Endothelial cell of umbilical vein (primary cell): ENCODE results near the gene MAN1A1. TPM values are rescaled to one million over a fixed set of nuclear protein-coding genes. Genes with fewer than 3 reads are reported as not detected.

ENCODE experiments used
- BruUV-seq: library from RNA; stranded (reverse); fragments of 400-500 nt; replicated peaks from 2 replicates; lab custom pipeline; 2021; lab: Mats Ljungman, UMichigan
- CTCF ChIA-PET: fragments of 300-600, 350-600 bp; sonication (Branson Sonifier 250); formaldehyde crosslinking; loops from one replicate; lab custom pipeline; 2021; ENCODE audit warnings: antibody characterized with exemption, inconsistent platforms; lab: Charles Lee
- POLR2A ChIA-PET: fragments of 300-600, 350-600 bp; sonication (Branson Sonifier 250); formaldehyde crosslinking; loops from one replicate; lab custom pipeline; 2021; ENCODE audit warnings: antibody characterized with exemption, inconsistent platforms; lab: Charles Lee
- DNase-seq: peaks from one replicate; pipeline ENCODE4 v3.0.0-alpha.2; 2011; ENCODE audit warnings: low read depth, low spot score
- FAIRE-seq: peaks from 2 replicates; lab custom pipeline; 2011; peaks lifted over from hg19 to GRCh38; lab: Jason Lieb, UNC
- H2AFZ ChIP-seq: 2 replicates; pipeline ENCODE4 v1.6.0; 2012; ENCODE audit warnings: low read depth, low read length, control low read depth, inconsistent platforms
- H3K27ac ChIP-seq: 2 replicates; pipeline ENCODE4 v1.5.1; 2011; ENCODE audit warnings: low read depth, mild to moderate bottlenecking, control low read depth, low read length, moderate library complexity; ENCODE audit not compliant: insufficient read depth
- H3K27me3 ChIP-seq, 2 experiments: 2 replicates each; pipeline versions ENCODE4 v1.6.0 to v1.6.1; 2011; ENCODE audit warnings: low read length in 2 of 2, mixed read lengths in 1 of 2; ENCODE audit not compliant: control insufficient read depth in 2 of 2, insufficient read depth in 2 of 2
- H3K36me3 ChIP-seq, 2 experiments: 2 replicates in 1 of 2; 3 replicates in 1 of 2; pipeline ENCODE4 v1.5.1; 2011; ENCODE audit warnings: low read length in 2 of 2, mild to moderate bottlenecking in 1 of 2, moderate library complexity in 1 of 2; ENCODE audit not compliant: control insufficient read depth in 2 of 2, insufficient read depth in 2 of 2; ENCODE audit errors: extremely low read depth in 1 of 2
- H3K4me1 ChIP-seq: 3 replicates; pipeline ENCODE4 v1.5.1; 2011; ENCODE audit warnings: mild to moderate bottlenecking, low read length; ENCODE audit not compliant: control insufficient read depth, insufficient read depth; ENCODE audit errors: extremely low read depth
- H3K4me2 ChIP-seq: 2 replicates; pipeline ENCODE4 v1.6.1; 2011; ENCODE audit warnings: low read length, control low read depth, mixed read lengths; ENCODE audit not compliant: insufficient read depth
- H3K4me3 ChIP-seq, 3 experiments: fragments of 200-600 bp in 1 of 3; sonication (generic), shearing (Covaris generic) in 1 of 3; replicated peaks in 1 of 3; 2 replicates each; pipeline ENCODE4 v1.5.1; 2011 to 2016; ENCODE audit warnings: control low read depth in 3 of 3, low read length in 3 of 3, mild to moderate bottlenecking in 2 of 3, inconsistent platforms in 1 of 3, low read depth in 1 of 3, moderate library complexity in 1 of 3; ENCODE audit not compliant: insufficient read depth in 1 of 3
- H3K79me2 ChIP-seq: 2 replicates; pipeline ENCODE4 v1.6.0; 2012; ENCODE audit warnings: low read length, inconsistent platforms; ENCODE audit not compliant: control insufficient read depth, insufficient read depth
- H3K9ac ChIP-seq: replicated peaks from 2 replicates; pipeline ENCODE3; 2011; ENCODE audit warnings: low read length, control low read depth; ENCODE audit not compliant: insufficient read depth; ENCODE audit errors: extremely low read depth
- H3K9me1 ChIP-seq: replicated peaks from 3 replicates; pipeline ENCODE4 v1.6.0; 2011; ENCODE audit warnings: mild to moderate bottlenecking, low read length; ENCODE audit not compliant: control insufficient read depth, insufficient read depth; ENCODE audit errors: extremely low read depth
- H3K9me3 ChIP-seq: replicated peaks from 2 replicates; pipeline ENCODE4 v1.5.1; 2012; ENCODE audit warnings: low read length, inconsistent platforms; ENCODE audit not compliant: control insufficient read depth, insufficient read depth
- H4K20me1 ChIP-seq: replicated peaks from 2 replicates; pipeline ENCODE3; 2011; ENCODE audit warnings: mild to moderate bottlenecking, low read length; ENCODE audit not compliant: control insufficient read depth, insufficient read depth; ENCODE audit errors: extremely low read depth
- EZH2 ChIP-seq: IDR thresholded peaks from 2 replicates; pipeline ENCODE4 v1.6.1; 2012; ENCODE audit warnings: borderline replicate concordance, low read depth, mild to moderate bottlenecking, moderate library complexity, low read length, inconsistent platforms; ENCODE audit not compliant: severe bottlenecking
- FOS ChIP-seq: IDR thresholded peaks from 2 replicates; pipeline ENCODE4 v1.6.1; 2011; ENCODE audit warnings: mild to moderate bottlenecking, low read length, moderate library complexity, borderline replicate concordance; ENCODE audit not compliant: insufficient read depth
- GATA2 ChIP-seq: IDR thresholded peaks from 2 replicates; pipeline ENCODE4 v1.7.0; 2011; ENCODE audit warnings: low read depth, mild to moderate bottlenecking, moderate library complexity, mixed read lengths, low read length; ENCODE audit not compliant: insufficient read length, insufficient read depth
- JUN ChIP-seq: IDR thresholded peaks from 2 replicates; pipeline ENCODE4 v1.6.1; 2011; ENCODE audit warnings: borderline replicate concordance, low read depth; ENCODE audit not compliant: insufficient read length, insufficient read depth
- MYC ChIP-seq: IDR thresholded peaks from one replicate; pipeline ENCODE4 v1.6.1; 2011; ENCODE audit warnings: mild to moderate bottlenecking, low read depth, low read length
- POLR2A ChIP-seq: IDR thresholded peaks from 2 replicates; pipeline ENCODE4 v1.6.1; 2012; ENCODE audit warnings: low read depth, mild to moderate bottlenecking, control low read depth, low read length
- POLR2AphosphoS5 ChIP-seq: IDR thresholded peaks from 2 replicates; pipeline ENCODE4 v1.6.1; 2012; ENCODE audit warnings: low read depth, mild to moderate bottlenecking, control low read depth, low read length, moderate library complexity; ENCODE audit not compliant: insufficient read depth
- dilution Hi-C: fragments of 300-500 bp; cut with MboI; formaldehyde crosslinking; loops from one replicate; pipeline ENCODE4 v1.15.0; 2019; ENCODE audit warnings: low sequenced_read_pairs; ENCODE audit not compliant: extremely low pct_ligation_motif_present
- intact Hi-C: fragments of 100-400 bp; cut with micrococcal nuclease; formaldehyde crosslinking; loops from one replicate; pipeline ENCODE4 v1.10.0; 2022
- polyA plus RNA-seq, 4 experiments: library from polyadenylated mRNA; depleted of rRNA in 3 of 4; stranded (reverse) in 3 of 4; unstranded in 1 of 4; fragments of >200 nt; gene quantifications; 2 replicates each; pipeline versions ENCODE4 v1.2.1 to v1.2.3, GENCODE V29; 2011 to 2012; ENCODE audit warnings: missing spikeins in 1 of 4
- total RNA-seq: library from RNA; stranded (reverse); gene quantifications from 2 replicates; pipeline ENCODE4 v1.2.3, GENCODE V29; 2021
- TF ChIP-seq, protein P1 (sequence below), 2 donors: IDR thresholded peaks; 1 replicate in 1 of 2; 2 replicates in 1 of 2; pipeline ENCODE4 v1.5.1; 2011; ENCODE audit warnings: low read length in 2 of 2, mild to moderate bottlenecking in 2 of 2, moderate library complexity in 2 of 2, control low read depth in 1 of 2, inconsistent platforms in 1 of 2, low read depth in 1 of 2; ENCODE audit not compliant: insufficient read depth in 1 of 2; ENCODE audit errors: extremely low read depth in 1 of 2
- TF ChIP-seq, protein P2 (sequence below): IDR thresholded peaks from 2 replicates; pipeline ENCODE4 v1.6.1; 2011; ENCODE audit not compliant: insufficient read depth, insufficient read length

The MAN1A1 gene
- total and polyA plus RNA-seq, 2 donors (not counting 3 experiments of a cell fraction or from before 2014, with no cell fraction given): 3.3 to 12.9 TPM

DNA sequence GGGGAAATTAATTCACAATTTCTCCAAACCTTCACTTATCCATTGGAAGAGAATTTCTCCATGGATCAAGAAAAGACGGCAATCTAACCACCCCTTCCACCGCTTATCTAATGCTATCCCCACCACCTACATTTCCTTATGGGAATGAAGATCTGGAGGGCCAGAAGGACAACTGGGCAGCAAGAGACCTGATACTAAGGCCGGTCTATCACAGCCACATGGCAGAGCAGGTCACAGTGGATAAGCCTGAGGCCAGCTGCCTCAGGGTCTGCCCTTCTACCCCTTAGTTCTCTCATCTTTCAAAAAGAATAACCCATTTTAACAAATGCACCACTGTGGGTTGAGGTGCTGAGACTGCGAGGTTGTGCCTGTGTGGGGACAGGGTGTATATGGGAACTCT lies 37.1 kb downstream of the MAN1A1 start:
- BruUV-seq: no TSS peak
- H3K27me3 ChIP-seq: no peaks in the 10 kb centered on the region
- dilution Hi-C loops (no loop called here), intact Hi-C loops (no loop called here)
- DNase-seq (no peak), FAIRE-seq (no peak)
- H2AFZ ChIP-seq: no peak overlapping the region
- H3K27ac ChIP-seq: no peak overlapping the region
- H3K9me1 ChIP-seq: no peaks in the 10 kb centered on the region
- H3K4me1 ChIP-seq: peaks cover 20% of the 10 kb centered on the region
- TF ChIP-seq POLR2A (no peak), JUN (no peak), POLR2AphosphoS5 (no peak), MYC (no peak), EZH2 (no peak), GATA2 (no peak), FOS (no peak)
- TF ChIP-seq, protein P1, sequence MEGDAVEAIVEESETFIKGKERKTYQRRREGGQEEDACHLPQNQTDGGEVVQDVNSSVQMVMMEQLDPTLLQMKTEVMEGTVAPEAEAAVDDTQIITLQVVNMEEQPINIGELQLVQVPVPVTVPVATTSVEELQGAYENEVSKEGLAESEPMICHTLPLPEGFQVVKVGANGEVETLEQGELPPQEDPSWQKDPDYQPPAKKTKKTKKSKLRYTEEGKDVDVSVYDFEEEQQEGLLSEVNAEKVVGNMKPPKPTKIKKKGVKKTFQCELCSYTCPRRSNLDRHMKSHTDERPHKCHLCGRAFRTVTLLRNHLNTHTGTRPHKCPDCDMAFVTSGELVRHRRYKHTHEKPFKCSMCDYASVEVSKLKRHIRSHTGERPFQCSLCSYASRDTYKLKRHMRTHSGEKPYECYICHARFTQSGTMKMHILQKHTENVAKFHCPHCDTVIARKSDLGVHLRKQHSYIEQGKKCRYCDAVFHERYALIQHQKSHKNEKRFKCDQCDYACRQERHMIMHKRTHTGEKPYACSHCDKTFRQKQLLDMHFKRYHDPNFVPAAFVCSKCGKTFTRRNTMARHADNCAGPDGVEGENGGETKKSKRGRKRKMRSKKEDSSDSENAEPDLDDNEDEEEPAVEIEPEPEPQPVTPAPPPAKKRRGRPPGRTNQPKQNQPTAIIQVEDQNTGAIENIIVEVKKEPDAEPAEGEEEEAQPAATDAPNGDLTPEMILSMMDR (IDR thresholded peaks at IDR 0.05; ENCODE audit: extremely low read depth in 1 of 2, insufficient read depth in 1 of 2, low read depth in 1 of 2, low read length in 2 of 2): no peak
- TF ChIP-seq, protein P2, sequence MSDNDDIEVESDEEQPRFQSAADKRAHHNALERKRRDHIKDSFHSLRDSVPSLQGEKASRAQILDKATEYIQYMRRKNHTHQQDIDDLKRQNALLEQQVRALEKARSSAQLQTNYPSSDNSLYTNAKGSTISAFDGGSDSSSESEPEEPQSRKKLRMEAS: no peak
- no peaks in the 10 kb centered on the region for H3K36me3 ChIP-seq
- POLR2A ChIA-PET: no interaction called here
- no peak overlapping the region for H3K4me3 ChIP-seq
- H3K79me2 ChIP-seq: no peaks in the 10 kb centered on the region
- H4K20me1 ChIP-seq: no peaks in the 10 kb centered on the region
- no peaks in the 10 kb centered on the region for H3K9me3 ChIP-seq
- no peak overlapping the region for H3K4me2 ChIP-seq
- no peak overlapping the region for H3K9ac ChIP-seq
- CTCF ChIA-PET: interaction anchor here (1.1 to 1.2 kb wide), 2 partner anchors 15 to 183 kb away, joined by 3 read pairs; no protein-coding TSS in a partner anchor
